K562 (cell line): ENCODE measurements around the gene OR6K6. TPM values are rescaled to one million over a fixed set of nuclear protein-coding genes. Genes with fewer than 3 reads are reported as not detected.
A peak's percentile ranks its signal among the peaks of the same experiment; 100 is the strongest.

Experiments
- ATAC-seq: fragments of 200-7000 bp; cut with Tn5 transposase; 3 replicates; pipeline ENCODE4 v1.9.1; 2020; ENCODE audit warnings: moderate library complexity
- BruUV-seq: library from RNA; stranded (reverse); fragments of 400-500 nt; replicated peaks from 2 replicates; lab custom pipeline; 2021; lab: Mats Ljungman, UMichigan
- CTCF ChIA-PET: fragments of 300-600 bp; formaldehyde crosslinking; extraction: SDS; loops from one replicate; lab custom pipeline; 2021; ENCODE audit warnings: low intra/inter-chr PET ratio; lab: Yijun Ruan, JAX
- POLR2A ChIA-PET: fragments of 300-600, 350-650 bp; sonication (Branson Sonifier 250); formaldehyde crosslinking; extraction: SDS; loops from one replicate; lab custom pipeline; 2021; ENCODE audit warnings: antibody characterized with exemption, inconsistent platforms; lab: Yijun Ruan, JAX
- DNase-seq, 4 experiments: peaks; one replicate each; pipeline versions ENCODE4 v3.0.0 to v3.0.0-alpha.2; 2011 to 2018; ENCODE audit warnings: low spot score in 3 of 4, mixed read lengths in 3 of 4; ENCODE audit errors: extremely low read depth in 1 of 4
- FAIRE-seq: peaks from 2 replicates; lab custom pipeline; 2011; peaks lifted over from hg19 to GRCh38; lab: Jason Lieb, UNC
- H2AFZ ChIP-seq: 2 replicates; pipeline ENCODE4 v1.6.0; 2011; ENCODE audit warnings: low read depth, low read length, control low read depth, inconsistent platforms
- H3K27ac ChIP-seq: fragments of 200-600 bp; 3 replicates; pipeline ENCODE4 v1.8.0; 2011; ENCODE audit warnings: low read depth, mild to moderate bottlenecking, control low read depth, inconsistent platforms, low read length, moderate library complexity, mixed read lengths; ENCODE audit errors: extremely low read depth
- H3K27me3 ChIP-seq, 2 experiments: fragments of 300-600 bp in 1 of 2; 2 replicates in 1 of 2; 3 replicates in 1 of 2; pipeline versions ENCODE4 v1.6.0 to v1.8.0; 2011; ENCODE audit warnings: inconsistent platforms in 2 of 2, low read length in 2 of 2, mild to moderate bottlenecking in 1 of 2, mixed read lengths in 1 of 2, moderate library complexity in 1 of 2; ENCODE audit not compliant: control insufficient read depth in 2 of 2, insufficient read depth in 2 of 2
- H3K36me3 ChIP-seq: fragments of 300-600 bp; 3 replicates; pipeline ENCODE4 v1.8.0; 2011; ENCODE audit warnings: mild to moderate bottlenecking, low read length, inconsistent platforms; ENCODE audit not compliant: control insufficient read depth, insufficient read depth
- H3K4me1 ChIP-seq, 2 experiments: fragments of 200-600 bp in 1 of 2; replicated peaks in 1 of 2; 2 replicates in 1 of 2; 3 replicates in 1 of 2; pipeline versions ENCODE4 v1.5.1 to v1.8.0; 2011; ENCODE audit warnings: inconsistent platforms in 2 of 2, low read length in 2 of 2, mild to moderate bottlenecking in 1 of 2, mixed read lengths in 1 of 2, moderate library complexity in 1 of 2; ENCODE audit not compliant: control insufficient read depth in 2 of 2, insufficient read depth in 2 of 2
- H3K4me2 ChIP-seq: 2 replicates; pipeline ENCODE4 v1.6.1; 2011; ENCODE audit warnings: low read length, control low read depth, inconsistent platforms, mixed read lengths; ENCODE audit not compliant: insufficient read depth
- H3K4me3 ChIP-seq: fragments of 200-600 bp; sonication (generic), shearing (Covaris generic); 2 replicates; pipeline ENCODE4 v1.5.1; 2016; ENCODE audit warnings: control low read depth, inconsistent platforms
- H3K79me2 ChIP-seq: fragments of 200-600 bp; 3 replicates; pipeline ENCODE4 v1.8.0; 2011; ENCODE audit warnings: low read length, inconsistent platforms; ENCODE audit not compliant: control insufficient read depth, insufficient read depth
- H3K9ac ChIP-seq, 2 experiments: 2 replicates each; pipeline versions ENCODE4 v1.6.0 to v1.6.1; 2011; ENCODE audit warnings: low read depth in 2 of 2, low read length in 2 of 2, control low read depth in 1 of 2, inconsistent platforms in 1 of 2, mild to moderate bottlenecking in 1 of 2, mixed read lengths in 1 of 2; ENCODE audit not compliant: insufficient read depth in 1 of 2
- H3K9me1 ChIP-seq: one replicate; pipeline ENCODE4 v1.6.0; 2011; ENCODE audit warnings: inconsistent platforms, mild to moderate bottlenecking, low read length, moderate library complexity; ENCODE audit not compliant: control insufficient read depth, insufficient read depth
- H3K9me3 ChIP-seq: replicated peaks from 2 replicates; pipeline ENCODE4 v1.5.1; 2011; ENCODE audit warnings: low read depth, low read length, inconsistent platforms; ENCODE audit not compliant: control insufficient read depth, insufficient read depth
- H4K20me1 ChIP-seq: replicated peaks from 2 replicates; pipeline ENCODE4 v1.6.1; 2011; ENCODE audit warnings: low read length, inconsistent platforms, mixed read lengths; ENCODE audit not compliant: control insufficient read depth, insufficient read depth
- CBFA2T2 ChIP-seq: fragments of 450-650 bp; conservative IDR thresholded peaks from 2 replicates; pipeline ENCODE4 v1.6.1; 2017; ENCODE audit warnings: mild to moderate bottlenecking
- SMARCC2 ChIP-seq: fragments of 450-650 bp; IDR thresholded peaks from 2 replicates; pipeline ENCODE4 v1.6.1; 2017; ENCODE audit warnings: antibody characterized with exemption, moderate library complexity, mild to moderate bottlenecking, low read depth
- STAT5A ChIP-seq: IDR thresholded peaks from 2 replicates; pipeline ENCODE4 v1.6.1; 2012; ENCODE audit warnings: low read length, inconsistent platforms, borderline replicate concordance
- ZKSCAN8 ChIP-seq: fragments of 200-800 bp; sonication (Bioruptor generic); IDR thresholded peaks from 2 replicates; pipeline ENCODE4 v1.6.1; 2016; ENCODE audit warnings: missing genetic modification characterization, missing compliant biosample characterization
- WGBS: fragments of 100-300 bp; shearing (Covaris generic); methylation state at CpG from one replicate; pipeline ENCODE4 v1.1.6; 2016; ENCODE audit warnings: low coverage, mixed read lengths; ENCODE audit not compliant: insufficient coverage; ENCODE audit errors: missing lambda C conversion rate; 5-methylcytosine and 5-hydroxymethylcytosine counted together
- in situ Hi-C: fragments of 300-500 bp; cut with MboI; formaldehyde crosslinking; loops from 4 replicates; pipeline ENCODE4 v1.15.0; 2018; ENCODE audit warnings: inconsistent platforms, mixed read lengths
- intact Hi-C: fragments of 100-400 bp; cut with micrococcal nuclease; formaldehyde crosslinking; loops from 2 replicates; pipeline ENCODE4 v1.14.2; 2022
- polyA plus RNA-seq, 8 experiments: library from polyadenylated mRNA; depleted of rRNA in 4 of 8; stranded (reverse) in 5 of 8; unstranded in 3 of 8; fragments of >200 nt; fragmentation: Nextera tagmentation in 2 of 8; fragmentation: Illumina TruSeq in 1 of 8; extraction: Ambion mirVana in 2 of 8; extraction: Trizol in 1 of 8; gene quantifications; 2 replicates each; pipeline versions ENCODE4 v1.2.1 to v1.2.3, GENCODE V29; 2011 to 2014; ENCODE audit warnings: inconsistent platforms in 1 of 8, missing spikeins in 1 of 8
- total RNA-seq, 7 experiments: library from RNA; depleted of rRNA in 6 of 7; stranded (reverse); fragments of >200 nt in 6 of 7; fragmentation: Illumina TruSeq in 2 of 7; extraction: Trizol in 2 of 7; gene quantifications; 2 replicates each; pipeline versions ENCODE4 v1.2.1 to v1.2.3, GENCODE V29; 2011 to 2021; ENCODE audit warnings: low replicate concordance in 1 of 7
- TF ChIP-seq, protein P1 (sequence below): fragments of 250-450 bp; sonication (Bioruptor Pico); IDR thresholded peaks from 2 replicates; pipeline ENCODE4 v1.9.0; 2021; ENCODE audit warnings: mild to moderate bottlenecking
- TF ChIP-seq, protein P2 (sequence below): fragments of 250-450 bp; sonication (Bioruptor Pico); IDR thresholded peaks from 2 replicates; pipeline ENCODE4 v1.5.0; 2021; ENCODE audit warnings: mild to moderate bottlenecking, moderate library complexity
- TF ChIP-seq, protein P3 (sequence below): fragments of 450-650 bp; IDR thresholded peaks from 2 replicates; pipeline ENCODE4 v1.6.1; 2016; ENCODE audit warnings: mild to moderate bottlenecking, moderate library complexity

Gene OR6K6
- total and polyA plus RNA-seq, 9 of the 15 experiments (the other 6 are each of a cell fraction or from before 2014, with no cell fraction given): not detected

DNA sequence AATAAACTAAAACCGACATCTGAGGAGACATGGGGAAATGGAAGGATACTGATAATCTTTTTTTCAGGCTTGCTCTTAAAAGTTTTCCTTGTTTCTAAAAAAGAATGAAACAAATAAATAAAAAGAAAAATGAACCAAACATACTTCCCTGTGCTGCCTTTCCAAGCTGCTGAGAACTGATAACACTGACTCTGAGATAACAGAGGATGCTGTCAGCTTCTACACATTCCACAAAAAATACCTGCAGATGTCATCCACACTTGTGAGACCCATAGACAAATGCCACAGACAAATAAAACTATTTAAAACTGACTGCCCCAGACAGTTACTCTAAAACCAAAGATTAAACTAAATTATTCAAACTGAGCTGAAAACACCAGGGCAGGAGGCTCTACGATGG is 22.0 kb upstream of the OR6K6 start:
- in situ Hi-C loops (no loop called here), intact Hi-C loops (no loop called here)
- ATAC-seq: peak; percentile 59
- WGBS: 0% methylated on average over 2 of the region's 2 CpGs
- peak; percentile 59 for FAIRE-seq
- peaks cover 3 to 47% of the 10 kb centered on the region in 2 experiments; a peak in 3 of 5 replicates for H3K4me1 ChIP-seq
- DNase-seq: peak; percentile 28 to 66 (median 46)
- no TSS peak for BruUV-seq
- H3K9ac ChIP-seq: no peak overlapping the region
- no peak overlapping the region for H2AFZ ChIP-seq
- no peaks in the 10 kb centered on the region for H4K20me1 ChIP-seq
- peak overlapping the region; percentile 39; the same call in 1 of the 3 replicates for H3K27ac ChIP-seq
- no peaks in the 10 kb centered on the region for H3K27me3 ChIP-seq
- H3K4me2 ChIP-seq: peak overlapping the region; percentile 22; the same call in 1 of the 2 replicates
- no peak overlapping the region for H3K4me3 ChIP-seq
- CTCF ChIA-PET: no interaction called here
- H3K36me3 ChIP-seq: no peaks in the 10 kb centered on the region
- H3K9me3 ChIP-seq: no peaks in the 10 kb centered on the region
- H3K9me1 ChIP-seq: no peaks in the 10 kb centered on the region
- no peaks in the 10 kb centered on the region for H3K79me2 ChIP-seq
- POLR2A ChIA-PET: interaction anchor here (1.0 to 1.8 kb wide), 2 partner anchors 10 to 13 kb away, joined by 3 to 5 read pairs; no protein-coding TSS in a partner anchor
- TF ChIP-seq SMARCC2 (peak; percentile 62; the same call in 1 of the 2 replicates), CBFA2T2 (peak; percentile 72), ZKSCAN8 (CRISPR knock-in tag) (no peak), STAT5A (peak; percentile 37; the same call in 1 of the 2 replicates)
- TF ChIP-seq, protein P1, sequence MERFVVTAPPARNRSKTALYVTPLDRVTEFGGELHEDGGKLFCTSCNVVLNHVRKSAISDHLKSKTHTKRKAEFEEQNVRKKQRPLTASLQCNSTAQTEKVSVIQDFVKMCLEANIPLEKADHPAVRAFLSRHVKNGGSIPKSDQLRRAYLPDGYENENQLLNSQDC (CRISPR knock-in tag): no peak
- TF ChIP-seq, protein P2, sequence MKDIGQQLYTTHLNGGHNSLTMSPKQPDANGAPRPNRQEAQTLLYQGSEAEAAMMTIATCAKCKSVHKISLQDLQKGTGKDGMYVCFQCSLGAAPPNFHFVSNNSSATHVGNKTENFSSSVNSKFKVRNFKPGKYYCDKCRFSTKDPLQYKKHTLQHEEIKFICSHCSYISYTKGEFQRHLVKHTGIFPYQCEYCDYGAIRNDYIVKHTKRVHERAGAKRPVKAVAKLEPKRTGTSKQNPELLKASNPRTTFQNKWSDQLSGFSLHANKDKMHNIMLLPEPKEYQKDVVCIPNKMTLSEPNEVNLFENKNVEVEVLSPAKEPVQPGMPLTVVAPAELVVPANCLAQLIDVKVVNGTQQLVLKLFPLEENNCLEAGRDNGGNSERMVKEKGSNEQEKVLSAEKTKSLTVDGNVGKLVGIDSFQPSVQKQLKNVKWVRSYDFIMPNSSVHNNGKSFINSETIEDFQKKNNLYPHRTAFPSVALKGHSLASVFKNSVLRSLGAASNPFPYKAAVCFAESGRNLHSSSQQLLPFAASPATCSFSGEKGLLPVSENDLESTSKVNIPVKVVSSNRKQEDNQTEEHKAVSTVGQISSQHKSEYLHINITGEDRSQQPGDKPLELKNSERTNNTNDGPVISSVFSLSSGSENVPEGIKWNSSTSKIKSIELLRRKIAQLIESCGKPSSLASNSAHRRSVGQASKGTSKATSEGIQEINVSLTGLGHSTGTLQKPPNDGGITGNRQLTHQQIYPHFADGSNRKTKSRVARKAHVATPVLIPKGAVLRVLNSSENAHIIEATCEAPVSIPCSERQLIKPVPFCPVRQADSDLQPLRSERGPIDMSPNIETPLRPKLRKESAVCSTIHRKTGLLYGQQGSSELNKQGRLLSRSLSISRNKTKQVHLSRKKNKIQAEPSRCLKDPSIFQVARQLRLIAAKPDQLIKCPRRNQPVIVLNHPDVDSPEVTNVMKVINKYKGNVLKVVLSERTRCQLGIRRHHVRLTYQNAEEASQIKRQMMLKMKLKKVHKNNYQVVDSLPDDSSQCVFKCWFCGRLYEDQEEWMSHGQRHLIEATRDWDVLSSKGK (CRISPR knock-in tag): no peak
- TF ChIP-seq, protein P3, sequence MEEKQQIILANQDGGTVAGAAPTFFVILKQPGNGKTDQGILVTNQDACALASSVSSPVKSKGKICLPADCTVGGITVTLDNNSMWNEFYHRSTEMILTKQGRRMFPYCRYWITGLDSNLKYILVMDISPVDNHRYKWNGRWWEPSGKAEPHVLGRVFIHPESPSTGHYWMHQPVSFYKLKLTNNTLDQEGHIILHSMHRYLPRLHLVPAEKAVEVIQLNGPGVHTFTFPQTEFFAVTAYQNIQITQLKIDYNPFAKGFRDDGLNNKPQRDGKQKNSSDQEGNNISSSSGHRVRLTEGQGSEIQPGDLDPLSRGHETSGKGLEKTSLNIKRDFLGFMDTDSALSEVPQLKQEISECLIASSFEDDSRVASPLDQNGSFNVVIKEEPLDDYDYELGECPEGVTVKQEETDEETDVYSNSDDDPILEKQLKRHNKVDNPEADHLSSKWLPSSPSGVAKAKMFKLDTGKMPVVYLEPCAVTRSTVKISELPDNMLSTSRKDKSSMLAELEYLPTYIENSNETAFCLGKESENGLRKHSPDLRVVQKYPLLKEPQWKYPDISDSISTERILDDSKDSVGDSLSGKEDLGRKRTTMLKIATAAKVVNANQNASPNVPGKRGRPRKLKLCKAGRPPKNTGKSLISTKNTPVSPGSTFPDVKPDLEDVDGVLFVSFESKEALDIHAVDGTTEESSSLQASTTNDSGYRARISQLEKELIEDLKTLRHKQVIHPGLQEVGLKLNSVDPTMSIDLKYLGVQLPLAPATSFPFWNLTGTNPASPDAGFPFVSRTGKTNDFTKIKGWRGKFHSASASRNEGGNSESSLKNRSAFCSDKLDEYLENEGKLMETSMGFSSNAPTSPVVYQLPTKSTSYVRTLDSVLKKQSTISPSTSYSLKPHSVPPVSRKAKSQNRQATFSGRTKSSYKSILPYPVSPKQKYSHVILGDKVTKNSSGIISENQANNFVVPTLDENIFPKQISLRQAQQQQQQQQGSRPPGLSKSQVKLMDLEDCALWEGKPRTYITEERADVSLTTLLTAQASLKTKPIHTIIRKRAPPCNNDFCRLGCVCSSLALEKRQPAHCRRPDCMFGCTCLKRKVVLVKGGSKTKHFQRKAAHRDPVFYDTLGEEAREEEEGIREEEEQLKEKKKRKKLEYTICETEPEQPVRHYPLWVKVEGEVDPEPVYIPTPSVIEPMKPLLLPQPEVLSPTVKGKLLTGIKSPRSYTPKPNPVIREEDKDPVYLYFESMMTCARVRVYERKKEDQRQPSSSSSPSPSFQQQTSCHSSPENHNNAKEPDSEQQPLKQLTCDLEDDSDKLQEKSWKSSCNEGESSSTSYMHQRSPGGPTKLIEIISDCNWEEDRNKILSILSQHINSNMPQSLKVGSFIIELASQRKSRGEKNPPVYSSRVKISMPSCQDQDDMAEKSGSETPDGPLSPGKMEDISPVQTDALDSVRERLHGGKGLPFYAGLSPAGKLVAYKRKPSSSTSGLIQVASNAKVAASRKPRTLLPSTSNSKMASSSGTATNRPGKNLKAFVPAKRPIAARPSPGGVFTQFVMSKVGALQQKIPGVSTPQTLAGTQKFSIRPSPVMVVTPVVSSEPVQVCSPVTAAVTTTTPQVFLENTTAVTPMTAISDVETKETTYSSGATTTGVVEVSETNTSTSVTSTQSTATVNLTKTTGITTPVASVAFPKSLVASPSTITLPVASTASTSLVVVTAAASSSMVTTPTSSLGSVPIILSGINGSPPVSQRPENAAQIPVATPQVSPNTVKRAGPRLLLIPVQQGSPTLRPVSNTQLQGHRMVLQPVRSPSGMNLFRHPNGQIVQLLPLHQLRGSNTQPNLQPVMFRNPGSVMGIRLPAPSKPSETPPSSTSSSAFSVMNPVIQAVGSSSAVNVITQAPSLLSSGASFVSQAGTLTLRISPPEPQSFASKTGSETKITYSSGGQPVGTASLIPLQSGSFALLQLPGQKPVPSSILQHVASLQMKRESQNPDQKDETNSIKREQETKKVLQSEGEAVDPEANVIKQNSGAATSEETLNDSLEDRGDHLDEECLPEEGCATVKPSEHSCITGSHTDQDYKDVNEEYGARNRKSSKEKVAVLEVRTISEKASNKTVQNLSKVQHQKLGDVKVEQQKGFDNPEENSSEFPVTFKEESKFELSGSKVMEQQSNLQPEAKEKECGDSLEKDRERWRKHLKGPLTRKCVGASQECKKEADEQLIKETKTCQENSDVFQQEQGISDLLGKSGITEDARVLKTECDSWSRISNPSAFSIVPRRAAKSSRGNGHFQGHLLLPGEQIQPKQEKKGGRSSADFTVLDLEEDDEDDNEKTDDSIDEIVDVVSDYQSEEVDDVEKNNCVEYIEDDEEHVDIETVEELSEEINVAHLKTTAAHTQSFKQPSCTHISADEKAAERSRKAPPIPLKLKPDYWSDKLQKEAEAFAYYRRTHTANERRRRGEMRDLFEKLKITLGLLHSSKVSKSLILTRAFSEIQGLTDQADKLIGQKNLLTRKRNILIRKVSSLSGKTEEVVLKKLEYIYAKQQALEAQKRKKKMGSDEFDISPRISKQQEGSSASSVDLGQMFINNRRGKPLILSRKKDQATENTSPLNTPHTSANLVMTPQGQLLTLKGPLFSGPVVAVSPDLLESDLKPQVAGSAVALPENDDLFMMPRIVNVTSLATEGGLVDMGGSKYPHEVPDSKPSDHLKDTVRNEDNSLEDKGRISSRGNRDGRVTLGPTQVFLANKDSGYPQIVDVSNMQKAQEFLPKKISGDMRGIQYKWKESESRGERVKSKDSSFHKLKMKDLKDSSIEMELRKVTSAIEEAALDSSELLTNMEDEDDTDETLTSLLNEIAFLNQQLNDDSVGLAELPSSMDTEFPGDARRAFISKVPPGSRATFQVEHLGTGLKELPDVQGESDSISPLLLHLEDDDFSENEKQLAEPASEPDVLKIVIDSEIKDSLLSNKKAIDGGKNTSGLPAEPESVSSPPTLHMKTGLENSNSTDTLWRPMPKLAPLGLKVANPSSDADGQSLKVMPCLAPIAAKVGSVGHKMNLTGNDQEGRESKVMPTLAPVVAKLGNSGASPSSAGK: no peak
